HepG2 (cell line): ENCODE data around the gene BEAN1. TPM values are rescaled to one million over a fixed set of nuclear protein-coding genes. Genes with fewer than 3 reads are reported as not detected.

ENCODE experiments used
- ADNP ChIP-seq: sonication (generic); formaldehyde crosslinking; IDR thresholded peaks from 2 replicates; pipeline ENCODE4 v1.4.0; 2020; ENCODE audit warnings: missing genetic modification reagents
- AHR ChIP-seq: IDR thresholded peaks from 2 replicates; pipeline ENCODE4 v1.6.1; 2018; ENCODE audit warnings: missing genetic modification reagents, missing compliant biosample characterization
- EHMT2 ChIP-seq: fragments of 200-600 bp; sonication (generic); IDR thresholded peaks from 2 replicates; pipeline ENCODE4 v1.7.0; 2017; ENCODE audit warnings: antibody characterized with exemption, low read depth, low read length, borderline replicate concordance
- ELF1 ChIP-seq: sonication (generic); formaldehyde crosslinking; IDR thresholded peaks from 2 replicates; pipeline ENCODE4 v1.4.0; 2020; ENCODE audit warnings: missing genetic modification reagents
- IKZF5 ChIP-seq: IDR thresholded peaks from 2 replicates; pipeline ENCODE4 v1.6.1; 2018; ENCODE audit warnings: missing genetic modification reagents, mild to moderate bottlenecking, missing compliant biosample characterization
- MAX ChIP-seq: IDR thresholded peaks from 2 replicates; pipeline ENCODE4 v1.6.1; 2012; ENCODE audit warnings: inconsistent platforms
- MTF2 ChIP-seq: sonication (generic); formaldehyde crosslinking; IDR thresholded peaks from 2 replicates; pipeline ENCODE4 v1.5.0; 2020; ENCODE audit warnings: missing genetic modification reagents, borderline replicate concordance
- NFIB ChIP-seq: sonication (generic); formaldehyde crosslinking; IDR thresholded peaks from 2 replicates; pipeline ENCODE4 v1.9.0; 2021; ENCODE audit warnings: missing genetic modification reagents, mild to moderate bottlenecking, borderline replicate concordance
- RNF2 ChIP-seq: fragments of 450-650 bp; conservative IDR thresholded peaks from 2 replicates; pipeline ENCODE4 v1.6.1; 2016; ENCODE audit warnings: low read depth
- RXRA ChIP-seq: sonication (generic); formaldehyde crosslinking; IDR thresholded peaks from 2 replicates; pipeline ENCODE4 v1.5.1; 2020; ENCODE audit warnings: missing genetic modification reagents
- SALL2 ChIP-seq: sonication (generic); formaldehyde crosslinking; IDR thresholded peaks from 2 replicates; pipeline ENCODE4 v1.8.1; 2023; ENCODE audit warnings: mild to moderate bottlenecking, missing genetic modification reagents, inconsistent platforms
- TRIM24 ChIP-seq: sonication (generic); formaldehyde crosslinking; IDR thresholded peaks from 2 replicates; pipeline ENCODE4 v1.8.0; 2022; ENCODE audit warnings: mild to moderate bottlenecking, missing genetic modification reagents
- XRCC5 ChIP-seq: fragments of 200-400 bp; formaldehyde crosslinking; optimal IDR thresholded peaks from 2 replicates; pipeline ENCODE3; 2017; ENCODE audit warnings: mild to moderate bottlenecking, low read length
- ZGPAT ChIP-seq: IDR thresholded peaks from 2 replicates; pipeline ENCODE4 v1.6.1; 2016; ENCODE audit warnings: mild to moderate bottlenecking
- ZNF20 ChIP-seq: sonication (generic); formaldehyde crosslinking; IDR thresholded peaks from 2 replicates; pipeline ENCODE4 v1.4.0; 2020; ENCODE audit warnings: mild to moderate bottlenecking, moderate library complexity, missing genetic modification reagents
- ZNF24 ChIP-seq: fragments of 450-650 bp; IDR thresholded peaks from 2 replicates; pipeline ENCODE4 v1.6.1; 2017; ENCODE audit warnings: antibody characterized with exemption, mild to moderate bottlenecking
- ZNF333 ChIP-seq: sonication (generic); formaldehyde crosslinking; IDR thresholded peaks from 2 replicates; pipeline ENCODE4 v1.4.0; 2020; ENCODE audit warnings: mild to moderate bottlenecking, missing genetic modification reagents, borderline replicate concordance
- ZNF431 ChIP-seq: sonication (generic); formaldehyde crosslinking; IDR thresholded peaks from 2 replicates; pipeline ENCODE4 v1.9.0; 2022; ENCODE audit warnings: missing genetic modification reagents, low read depth, mild to moderate bottlenecking, borderline replicate concordance
- ZNF766 ChIP-seq: sonication (generic); formaldehyde crosslinking; IDR thresholded peaks from 2 replicates; pipeline ENCODE4 v1.5.0; 2020; ENCODE audit warnings: missing genetic modification reagents, borderline replicate concordance
- polyA plus RNA-seq, 8 experiments: library from polyadenylated mRNA; depleted of rRNA in 3 of 8; stranded (reverse) in 7 of 8; unstranded in 1 of 8; fragments of >200 nt; fragmentation: Illumina TruSeq in 4 of 8; extraction: Trizol in 4 of 8; gene quantifications; 2 replicates each; pipeline versions ENCODE4 v1.2.1 to v1.2.3, GENCODE V29; 2011 to 2016; ENCODE audit warnings: low read depth in 4 of 8, missing spikeins in 1 of 8, mixed read lengths in 1 of 8; ENCODE audit not compliant: insufficient read depth in 1 of 8
- total RNA-seq, 5 experiments: library from RNA; depleted of rRNA; stranded (reverse); fragments of >200 nt; fragmentation: Illumina TruSeq; extraction: Trizol; gene quantifications; 2 replicates each; pipeline ENCODE4 v1.2.3, GENCODE V29; 2016; ENCODE audit warnings: low read depth in 1 of 5
- TF ChIP-seq, protein P1 (sequence below): sonication (generic); formaldehyde crosslinking; IDR thresholded peaks from 2 replicates; pipeline ENCODE4 v1.8.0; 2022; ENCODE audit warnings: mild to moderate bottlenecking, missing genetic modification reagents, moderate library complexity
- TF ChIP-seq, protein P2 (sequence below): sonication (generic); formaldehyde crosslinking; IDR thresholded peaks from 2 replicates; pipeline ENCODE4 v1.9.0; 2022; ENCODE audit warnings: low read depth, missing genetic modification reagents
- TF ChIP-seq, protein P3 (sequence below): sonication (generic); formaldehyde crosslinking; conservative IDR thresholded peaks from 2 replicates; pipeline ENCODE4 v1.8.1; 2023; ENCODE audit warnings: missing genetic modification reagents

BEAN1 gene
- total and polyA plus RNA-seq, 2 of the 13 experiments (the other 11 are each of a cell fraction or from before 2014, with no cell fraction given): 0.53 to 1.4 TPM

GRCh38 chr16:66513111-66513723, 86.1 kb downstream of the BEAN1 start (continued):
- no peak for TF ChIP-seq ZGPAT (CRISPR knock-in tag)
- no peak for TF ChIP-seq ELF1 (CRISPR knock-in tag)
- no peak for TF ChIP-seq RNF2
- TF ChIP-seq ZNF24: no peak
- no peak for TF ChIP-seq IKZF5
- no peak for TF ChIP-seq ZNF766 (CRISPR knock-in tag)
- TF ChIP-seq, protein P1, sequence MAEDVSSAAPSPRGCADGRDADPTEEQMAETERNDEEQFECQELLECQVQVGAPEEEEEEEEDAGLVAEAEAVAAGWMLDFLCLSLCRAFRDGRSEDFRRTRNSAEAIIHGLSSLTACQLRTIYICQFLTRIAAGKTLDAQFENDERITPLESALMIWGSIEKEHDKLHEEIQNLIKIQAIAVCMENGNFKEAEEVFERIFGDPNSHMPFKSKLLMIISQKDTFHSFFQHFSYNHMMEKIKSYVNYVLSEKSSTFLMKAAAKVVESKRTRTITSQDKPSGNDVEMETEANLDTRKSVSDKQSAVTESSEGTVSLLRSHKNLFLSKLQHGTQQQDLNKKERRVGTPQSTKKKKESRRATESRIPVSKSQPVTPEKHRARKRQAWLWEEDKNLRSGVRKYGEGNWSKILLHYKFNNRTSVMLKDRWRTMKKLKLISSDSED (CRISPR knock-in tag): no peak
- TF ChIP-seq, protein P2, sequence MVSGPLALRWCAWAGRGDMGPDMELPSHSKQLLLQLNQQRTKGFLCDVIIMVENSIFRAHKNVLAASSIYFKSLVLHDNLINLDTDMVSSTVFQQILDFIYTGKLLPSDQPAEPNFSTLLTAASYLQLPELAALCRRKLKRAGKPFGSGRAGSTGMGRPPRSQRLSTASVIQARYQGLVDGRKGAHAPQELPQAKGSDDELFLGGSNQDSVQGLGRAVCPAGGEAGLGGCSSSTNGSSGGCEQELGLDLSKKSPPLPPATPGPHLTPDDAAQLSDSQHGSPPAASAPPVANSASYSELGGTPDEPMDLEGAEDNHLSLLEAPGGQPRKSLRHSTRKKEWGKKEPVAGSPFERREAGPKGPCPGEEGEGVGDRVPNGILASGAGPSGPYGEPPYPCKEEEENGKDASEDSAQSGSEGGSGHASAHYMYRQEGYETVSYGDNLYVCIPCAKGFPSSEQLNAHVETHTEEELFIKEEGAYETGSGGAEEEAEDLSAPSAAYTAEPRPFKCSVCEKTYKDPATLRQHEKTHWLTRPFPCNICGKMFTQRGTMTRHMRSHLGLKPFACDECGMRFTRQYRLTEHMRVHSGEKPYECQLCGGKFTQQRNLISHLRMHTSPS (CRISPR knock-in tag): no peak; the same call in 1 of the 2 replicates
- no peak for TF ChIP-seq ADNP (CRISPR knock-in tag)
- TF ChIP-seq ZNF431 (CRISPR knock-in tag): no peak
- TF ChIP-seq EHMT2: no peak
- TF ChIP-seq, protein P3, sequence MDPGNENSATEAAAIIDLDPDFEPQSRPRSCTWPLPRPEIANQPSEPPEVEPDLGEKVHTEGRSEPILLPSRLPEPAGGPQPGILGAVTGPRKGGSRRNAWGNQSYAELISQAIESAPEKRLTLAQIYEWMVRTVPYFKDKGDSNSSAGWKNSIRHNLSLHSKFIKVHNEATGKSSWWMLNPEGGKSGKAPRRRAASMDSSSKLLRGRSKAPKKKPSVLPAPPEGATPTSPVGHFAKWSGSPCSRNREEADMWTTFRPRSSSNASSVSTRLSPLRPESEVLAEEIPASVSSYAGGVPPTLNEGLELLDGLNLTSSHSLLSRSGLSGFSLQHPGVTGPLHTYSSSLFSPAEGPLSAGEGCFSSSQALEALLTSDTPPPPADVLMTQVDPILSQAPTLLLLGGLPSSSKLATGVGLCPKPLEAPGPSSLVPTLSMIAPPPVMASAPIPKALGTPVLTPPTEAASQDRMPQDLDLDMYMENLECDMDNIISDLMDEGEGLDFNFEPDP (CRISPR knock-in tag): no peak
- TF ChIP-seq SALL2: no peak
- peak; percentile 80; the same call in 1 of the 2 replicates for TF ChIP-seq RXRA (CRISPR knock-in tag)
- no peak for TF ChIP-seq MAX
- TF ChIP-seq TRIM24 (CRISPR knock-in tag): no peak
- TF ChIP-seq NFIB (CRISPR knock-in tag): no peak
- no peak for TF ChIP-seq AHR (CRISPR knock-in tag)
- no peak for TF ChIP-seq ZNF20
- TF ChIP-seq MTF2 (CRISPR knock-in tag): no peak
- TF ChIP-seq XRCC5: peak; percentile 30
- TF ChIP-seq ZNF333 (CRISPR knock-in tag): no peak
